Ovary (tissue), 9 donors: Measurements from ENCODE around the gene EPS8L2. TPM values are rescaled to one million over a fixed set of nuclear protein-coding genes. Genes with fewer than 3 reads are reported as not detected.

ENCODE experiments used
- DNase-seq, 5 donors: peaks; one replicate each; pipeline ENCODE4 v3.0.0-alpha.2; 2019 to 2020
- H3K27ac ChIP-seq, 2 donors: fragments of 200-600 bp; one replicate each; pipeline versions ENCODE4 v1.5.1 to v1.8.0; 2019 to 2022
- H3K27me3 ChIP-seq: fragments of 200-600 bp; one replicate; pipeline ENCODE4 v1.8.0; 2022
- H3K36me3 ChIP-seq: fragments of 200-600 bp; sonication (generic); one replicate; pipeline ENCODE4 v1.5.1; 2019
- H3K4me1 ChIP-seq: one replicate; pipeline ENCODE4 v1.8.1; 2013; ENCODE audit warnings: mild to moderate bottlenecking, moderate library complexity; ENCODE audit not compliant: insufficient read depth
- H3K4me3 ChIP-seq: fragments of 200-600 bp; sonication (generic); one replicate; pipeline ENCODE4 v1.5.1; 2017
- H3K9me3 ChIP-seq, 2 donors: fragments of 200-600 bp in 1 of 2; sonication (generic) in 1 of 2; one replicate each; pipeline versions ENCODE4 v1.5.1 to v1.8.1; 2013 to 2019; ENCODE audit warnings: mild to moderate bottlenecking in 1 of 2, moderate library complexity in 1 of 2
- EP300 ChIP-seq: sonication (generic); formaldehyde crosslinking; IDR thresholded peaks from one replicate; pipeline ENCODE4 v1.6.1; 2017; ENCODE audit warnings: antibody characterized with exemption
- POLR2A ChIP-seq: fragments of 450-650 bp; IDR thresholded peaks from one replicate; pipeline ENCODE4 v1.6.1; 2017; ENCODE audit warnings: antibody characterized with exemption, mild to moderate bottlenecking, moderate library complexity
- WGBS, 3 donors: extraction: QIAGEN DNeasy Blood & Tissue Kit in 1 of 3; methylation state at CpG; one replicate each; pipeline versions ENCODE4 v1.1.5 to v1.1.7; 2013 to 2017; 5-methylcytosine and 5-hydroxymethylcytosine counted together
- intact Hi-C, 4 donors: fragments of 100-400 bp; cut with DNase I; formaldehyde crosslinking; loops; one replicate each; pipeline versions ENCODE4 v1.11.0 to v1.15.1; 2022 to 2023
- polyA plus RNA-seq, 2 donors: library from polyadenylated mRNA; stranded (reverse); fragments of 200-250 nt in 1 of 2; fragments of 350-450 nt in 1 of 2; fragmentation: Illumina TruSeq in 1 of 2; extraction: RNeasy Lipid Tissue Mini Kit (QIAGEN cat#74804) in 1 of 2; gene quantifications; one replicate each; pipeline ENCODE4 v1.2.3, GENCODE V29; 2013 to 2014
- total RNA-seq, 7 donors: library from RNA; depleted of rRNA in 2 of 7; stranded (reverse); fragments of >200 nt in 2 of 7; fragmentation: NEBNext Ultra II Directional in 3 of 7; extraction: Animal tissue kit (Norgen Biotek cat#: 25700) in 3 of 7; gene quantifications; one replicate each; pipeline versions ENCODE4 v1.1.0 to v1.2.4, GENCODE V29; 2016 to 2023
- TF ChIP-seq, protein P1 (sequence below), 3 donors: fragments of 450-650 bp in 2 of 3; fragments of 200-600 bp in 1 of 3; IDR thresholded peaks; one replicate each; pipeline versions ENCODE4 v1.5.1 to v1.8.0; 2016 to 2022; ENCODE audit warnings: antibody characterized with exemption in 3 of 3, mild to moderate bottlenecking in 1 of 3
- donor health status: DM: no; HTN: no; CAD: no; lungs with moderate emphysema.
- donor health status: DM: no; HTN: no; CAD: no.
- donor health status: Bipolar disorder and iron deficiency.
- donor health status: DM: yes; HTN: yes; CAD: no.
- donor health status: DM: no; HTN: no; CAD: no.
- donor health status: DM: yes; HTN: yes; CAD: no.

The EPS8L2 gene
- total and polyA plus RNA-seq, 9 donors, result 5.9 to 57.9 (median 33.3) TPM

- 44 to 68% (median 55%) methylated on average over 8 of the region's 8 CpGs for WGBS, 3 donors
- intact Hi-C loops, result loop anchor here in 2 of 4 donors (5.0 kb wide), 2 partner anchors 166 to 171 kb away; no protein-coding TSS in a partner anchor
- Histone ChIP-seq H3K27me3 (no peaks in the 10 kb centered on the region), H3K4me1 (peaks cover 21% of the 10 kb centered on the region), H3K27ac (no peak overlapping the region), H3K4me3 (no peak overlapping the region), H3K36me3 (no peaks in the 10 kb centered on the region), H3K9me3 (no peaks in the 10 kb centered on the region)
- TF ChIP-seq EP300, result no peak
- no peak for TF ChIP-seq POLR2A
- TF ChIP-seq, protein P1, sequence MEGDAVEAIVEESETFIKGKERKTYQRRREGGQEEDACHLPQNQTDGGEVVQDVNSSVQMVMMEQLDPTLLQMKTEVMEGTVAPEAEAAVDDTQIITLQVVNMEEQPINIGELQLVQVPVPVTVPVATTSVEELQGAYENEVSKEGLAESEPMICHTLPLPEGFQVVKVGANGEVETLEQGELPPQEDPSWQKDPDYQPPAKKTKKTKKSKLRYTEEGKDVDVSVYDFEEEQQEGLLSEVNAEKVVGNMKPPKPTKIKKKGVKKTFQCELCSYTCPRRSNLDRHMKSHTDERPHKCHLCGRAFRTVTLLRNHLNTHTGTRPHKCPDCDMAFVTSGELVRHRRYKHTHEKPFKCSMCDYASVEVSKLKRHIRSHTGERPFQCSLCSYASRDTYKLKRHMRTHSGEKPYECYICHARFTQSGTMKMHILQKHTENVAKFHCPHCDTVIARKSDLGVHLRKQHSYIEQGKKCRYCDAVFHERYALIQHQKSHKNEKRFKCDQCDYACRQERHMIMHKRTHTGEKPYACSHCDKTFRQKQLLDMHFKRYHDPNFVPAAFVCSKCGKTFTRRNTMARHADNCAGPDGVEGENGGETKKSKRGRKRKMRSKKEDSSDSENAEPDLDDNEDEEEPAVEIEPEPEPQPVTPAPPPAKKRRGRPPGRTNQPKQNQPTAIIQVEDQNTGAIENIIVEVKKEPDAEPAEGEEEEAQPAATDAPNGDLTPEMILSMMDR (IDR thresholded peaks at IDR 0.05), result peak in 2 of 3 donors; percentile 27 to 29
- DNase-seq, result peak in 2 of 5 donors; percentile 38
Observed at GRCh38 chr11:723120-723883, 17.3 kb downstream of the EPS8L2 start.

- peak in 1 of 5 donors; percentile 21 for DNase-seq
- H3K4me3 ChIP-seq, result no peak overlapping the region
- peaks cover 23% of the 10 kb centered on the region for H3K4me1 ChIP-seq
- TF ChIP-seq EP300 (no peak), POLR2A (no peak)
- TF ChIP-seq, protein P1 (IDR thresholded peaks at IDR 0.05), result no peak
- no peak overlapping the region for H3K27ac ChIP-seq
- WGBS, 3 donors, result 76 to 85% (median 83%) methylated on average over 17 to 19 of the region's 19 CpGs
- intact Hi-C loops, result loop anchor here in 2 of 4 donors (5.0 kb wide), 2 partner anchors 167 to 172 kb away; no protein-coding TSS in a partner anchor
- no peaks in the 10 kb centered on the region for H3K9me3 ChIP-seq
- H3K27me3 ChIP-seq, result no peaks in the 10 kb centered on the region
- no peaks in the 10 kb centered on the region for H3K36me3 ChIP-seq
Observed at GRCh38 chr11:724049-724777, 18.2 kb downstream of the EPS8L2 start.

- H3K9me3 ChIP-seq, result no peaks in the 10 kb centered on the region
- intact Hi-C loops, result loop anchor here in 3 of 4 donors (5.0 kb wide), 3 partner anchors 63 to 173 kb away; no protein-coding TSS in a partner anchor
- no peaks in the 10 kb centered on the region for H3K27me3 ChIP-seq
- TF ChIP-seq EP300 (no peak), POLR2A (no peak)
- TF ChIP-seq, protein P1 (IDR thresholded peaks at IDR 0.05), result no peak
- H3K27ac ChIP-seq, result no peak overlapping the region
- DNase-seq, result no peak
- WGBS, 3 donors, result 66 to 83% (median 72%) methylated on average over 14 to 18 of the region's 18 CpGs
- peaks cover 23% of the 10 kb centered on the region for H3K4me1 ChIP-seq
- no peaks in the 10 kb centered on the region for H3K36me3 ChIP-seq
- H3K4me3 ChIP-seq, result no peak overlapping the region
Observed at GRCh38 chr11:724778-725386, 18.9 kb downstream of the EPS8L2 start.

DNA sequence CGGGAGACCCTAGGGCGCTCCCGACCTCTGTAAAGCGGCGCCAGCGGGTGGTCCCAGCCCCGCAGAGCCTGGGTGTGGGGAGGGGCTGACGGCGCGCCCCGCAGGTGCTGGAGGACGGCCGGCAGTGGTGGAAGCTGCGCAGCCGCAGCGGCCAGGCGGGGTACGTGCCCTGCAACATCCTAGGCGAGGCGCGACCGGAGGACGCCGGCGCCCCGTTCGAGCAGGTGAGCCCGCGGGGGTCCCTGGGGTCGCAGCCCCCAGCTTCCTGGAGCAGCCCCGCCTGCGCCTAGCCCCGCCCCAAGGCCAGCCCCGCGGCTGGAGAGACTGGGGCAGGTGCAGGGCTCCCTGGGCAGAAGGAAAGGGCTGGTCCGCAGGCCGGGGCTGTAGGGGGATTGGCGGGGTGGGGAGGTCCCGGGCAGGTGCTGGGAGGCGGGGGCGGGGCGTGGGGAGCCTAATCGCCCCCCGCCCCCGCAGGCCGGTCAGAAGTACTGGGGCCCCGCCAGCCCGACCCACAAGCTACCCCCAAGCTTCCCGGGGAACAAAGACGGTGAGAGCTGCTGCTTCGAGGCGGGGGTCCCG is 19.7 kb downstream of the EPS8L2 start:
- no peaks in the 10 kb centered on the region for H3K9me3 ChIP-seq
- H3K27me3 ChIP-seq, result no peaks in the 10 kb centered on the region
- TF ChIP-seq, protein P1 (IDR thresholded peaks at IDR 0.05), result no peak
- TF ChIP-seq POLR2A (no peak), EP300 (no peak)
- no peak overlapping the region for H3K4me3 ChIP-seq
- H3K36me3 ChIP-seq, result no peaks in the 10 kb centered on the region
- 4 to 16% (median 7%) methylated on average over 31 to 53 of the region's 53 CpGs for WGBS, 3 donors
- intact Hi-C loops, result loop anchor here in 2 of 4 donors (5.0 kb wide), 2 partner anchors 63 to 173 kb away; no protein-coding TSS in a partner anchor
- H3K4me1 ChIP-seq, result peaks cover 21% of the 10 kb centered on the region
- H3K27ac ChIP-seq, result no peak overlapping the region
- peak in 1 of 5 donors; percentile 46 for DNase-seq
